Measurements from ENCODE around the gene GJC1.

DNA sequence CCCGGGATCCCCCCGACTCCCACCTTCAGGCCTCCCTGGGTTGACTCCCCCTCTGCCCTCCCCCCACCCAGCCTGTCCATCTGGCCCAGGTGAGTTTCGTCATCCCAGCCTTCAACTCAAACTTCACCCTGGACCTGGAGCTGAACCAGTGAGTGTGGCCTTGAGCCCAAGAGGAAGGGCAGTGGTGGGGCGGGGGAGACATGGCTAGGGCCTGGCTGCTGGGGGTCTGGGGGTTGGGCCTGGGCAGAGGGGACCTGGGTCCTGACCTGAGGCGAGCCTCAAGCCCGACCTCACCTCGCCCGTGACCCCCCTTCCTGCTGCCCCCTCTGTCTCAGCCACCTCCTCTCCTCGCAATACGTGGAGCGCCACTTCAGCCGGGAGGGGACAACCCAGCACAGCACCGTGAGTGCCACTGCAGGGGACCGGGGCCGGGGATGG lies 60.4 kb downstream of the GJC1 start:
- TF ChIP-seq, protein P1, sequence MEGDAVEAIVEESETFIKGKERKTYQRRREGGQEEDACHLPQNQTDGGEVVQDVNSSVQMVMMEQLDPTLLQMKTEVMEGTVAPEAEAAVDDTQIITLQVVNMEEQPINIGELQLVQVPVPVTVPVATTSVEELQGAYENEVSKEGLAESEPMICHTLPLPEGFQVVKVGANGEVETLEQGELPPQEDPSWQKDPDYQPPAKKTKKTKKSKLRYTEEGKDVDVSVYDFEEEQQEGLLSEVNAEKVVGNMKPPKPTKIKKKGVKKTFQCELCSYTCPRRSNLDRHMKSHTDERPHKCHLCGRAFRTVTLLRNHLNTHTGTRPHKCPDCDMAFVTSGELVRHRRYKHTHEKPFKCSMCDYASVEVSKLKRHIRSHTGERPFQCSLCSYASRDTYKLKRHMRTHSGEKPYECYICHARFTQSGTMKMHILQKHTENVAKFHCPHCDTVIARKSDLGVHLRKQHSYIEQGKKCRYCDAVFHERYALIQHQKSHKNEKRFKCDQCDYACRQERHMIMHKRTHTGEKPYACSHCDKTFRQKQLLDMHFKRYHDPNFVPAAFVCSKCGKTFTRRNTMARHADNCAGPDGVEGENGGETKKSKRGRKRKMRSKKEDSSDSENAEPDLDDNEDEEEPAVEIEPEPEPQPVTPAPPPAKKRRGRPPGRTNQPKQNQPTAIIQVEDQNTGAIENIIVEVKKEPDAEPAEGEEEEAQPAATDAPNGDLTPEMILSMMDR (IDR thresholded peaks at IDR 0.05; ENCODE audit: low read depth, low read length), result no peak
- TF ChIP-seq EZH2phosphoT487 (IDR thresholded peaks at IDR 0.05; ENCODE audit: low read depth), result no peak

Data from OCI-LY3 (cell line).